ENCODE results near the gene TBC1D22B.

- TF ChIP-seq CTCF (tag by site-specific recombination; IDR thresholded peaks at IDR 0.05) (no peak), OVOL3 (tag by site-specific recombination; IDR thresholded peaks at IDR 0.05) (no peak), YY1 (tag by site-specific recombination; IDR thresholded peaks at IDR 0.05) (no peak), ZNF473 (tag by site-specific recombination; IDR thresholded peaks at IDR 0.05) (no peak), SP2 (tag by site-specific recombination; IDR thresholded peaks at IDR 0.05) (no peak), ELK4 (IDR thresholded peaks at IDR 0.05; ENCODE audit: borderline replicate concordance, low read depth, low read length) (no peak), MYNN (tag by site-specific recombination; IDR thresholded peaks at IDR 0.05; ENCODE audit: borderline replicate concordance) (no peak), IKZF3 (tag by site-specific recombination; IDR thresholded peaks at IDR 0.05) (no peak), PBX3 (CRISPR knock-in tag; IDR thresholded peaks at IDR 0.05) (no peak), ZSCAN16 (tag by site-specific recombination; IDR thresholded peaks at IDR 0.05) (no peak), PRDM10 (tag by site-specific recombination; IDR thresholded peaks at IDR 0.05) (no peak), ZNF701 (tag by site-specific recombination; IDR thresholded peaks at IDR 0.05) (no peak)
These were observed 17.8 kb downstream of the TBC1D22B start for GRCh38 chr6:37275350-37275749.

Data from HEK293 (cell line).